CD4-positive, alpha-beta memory T cell (primary cell): Measurements from ENCODE around the gene TCF23. TPM values are rescaled to one million over a fixed set of nuclear protein-coding genes. Genes with fewer than 3 reads are reported as not detected.

Experiments
- polyA plus RNA-seq, 2 donors: library from polyadenylated mRNA; unstranded; fragments of 300-500 nt; fragmentation: Illumina TruSeq; gene quantifications; one replicate each; pipeline ENCODE4 v1.2.3, GENCODE V29; 2021
- total RNA-seq, 2 experiments: library from RNA; stranded (reverse); gene quantifications; one replicate each; pipeline ENCODE4 v1.2.3, GENCODE V29; 2021

TCF23 gene
- total and polyA plus RNA-seq, 4 experiments from 2014 or later = not detected

Other genes with a start within 250 kb of the TCF23 start
- gene MAPRE3, start 178.4 kb upstream of the TCF23 start, total RNA-seq = 1 to 10 TPM; 3.4 to 3.6 TPM
- gene MAPRE3, start 178.4 kb upstream of the TCF23 start, polyA plus RNA-seq = 1 to 10 TPM; 1.3 to 2.5 TPM
- gene TMEM214, start 116.0 kb upstream of the TCF23 start, total RNA-seq = 10 to 100 TPM; 97.3 to 99.8 TPM
- 10 to 100 TPM; 25.6 to 34.5 TPM for gene TMEM214, start 116.0 kb upstream of the TCF23 start, polyA plus RNA-seq
- gene AGBL5, start 97.3 kb upstream of the TCF23 start, total RNA-seq = 10 to 100 TPM; 12.2 to 14.9 TPM
- gene AGBL5, start 97.3 kb upstream of the TCF23 start, polyA plus RNA-seq = 1 to 10 TPM; 7.4 to 9.3 TPM
- 100 to 1,000 TPM; 269 to 296 TPM for gene OST4, start 77.3 kb upstream of the TCF23 start, total RNA-seq
- gene OST4, start 77.3 kb upstream of the TCF23 start, polyA plus RNA-seq = 100 to 1,000 TPM; 877 to 958 TPM
- gene EMILIN1, start 70.4 kb upstream of the TCF23 start, total RNA-seq = under 1 TPM; 0.33 to 0.81 TPM
- gene EMILIN1, start 70.4 kb upstream of the TCF23 start, polyA plus RNA-seq = under 1 TPM; 0.35 to 0.67 TPM
- 1 to 10 TPM; 6.0 to 8.6 TPM for gene KHK, start 62.2 kb upstream of the TCF23 start, total RNA-seq
- gene KHK, start 62.2 kb upstream of the TCF23 start, polyA plus RNA-seq = 1 to 10 TPM; 6.3 to 8.2 TPM
- gene CGREF1, start 29.9 kb upstream of the TCF23 start, total RNA-seq = under 1 TPM in 1 of 2 experiments, not detected in 1; 0.47 TPM
- under 1 TPM in 1 of 2 donors, not detected in 1; 0.36 TPM for gene CGREF1, start 29.9 kb upstream of the TCF23 start, polyA plus RNA-seq
- gene ABHD1, start 25.2 kb upstream of the TCF23 start, total RNA-seq = 1 to 10 TPM; 1.3 to 2.1 TPM
- 1 to 10 TPM in 1 of 2 donors, under 1 TPM in 1; 0.49 to 1.1 TPM for gene ABHD1, start 25.2 kb upstream of the TCF23 start, polyA plus RNA-seq
- gene PREB, start 14.4 kb upstream of the TCF23 start, total RNA-seq = 10 to 100 TPM; 64.5 to 65.3 TPM
- 10 to 100 TPM; 65.5 to 74.2 TPM for gene PREB, start 14.4 kb upstream of the TCF23 start, polyA plus RNA-seq
- not detected for gene PRR30, start 9.6 kb upstream of the TCF23 start, total RNA-seq
- gene PRR30, start 9.6 kb upstream of the TCF23 start, polyA plus RNA-seq = not detected
- 100 to 1,000 TPM; 103 to 109 TPM for gene ATRAID, start 63.0 kb downstream of the TCF23 start, total RNA-seq
- 100 to 1,000 TPM; 279 to 443 TPM for gene ATRAID, start 63.0 kb downstream of the TCF23 start, polyA plus RNA-seq
- gene SLC5A6, start 63.3 kb downstream of the TCF23 start, total RNA-seq = 10 to 100 TPM; 21.9 to 25.1 TPM
- gene SLC5A6, start 63.3 kb downstream of the TCF23 start, polyA plus RNA-seq = 10 to 100 TPM; 18.9 to 21.7 TPM
- 10 to 100 TPM; 47.6 to 49.3 TPM for gene CAD, start 68.4 kb downstream of the TCF23 start, total RNA-seq
- 10 to 100 TPM; 11.3 to 24.1 TPM for gene CAD, start 68.4 kb downstream of the TCF23 start, polyA plus RNA-seq
- gene SLC30A3, start 114.0 kb downstream of the TCF23 start, total RNA-seq = not detected
- not detected for gene SLC30A3, start 114.0 kb downstream of the TCF23 start, polyA plus RNA-seq
- gene DNAJC5G, start 126.4 kb downstream of the TCF23 start, total RNA-seq = not detected
- gene DNAJC5G, start 126.4 kb downstream of the TCF23 start, polyA plus RNA-seq = not detected
- gene TRIM54, start 133.4 kb downstream of the TCF23 start, total RNA-seq = under 1 TPM in 1 of 2 experiments, not detected in 1; 0.17 TPM
- not detected for gene TRIM54, start 133.4 kb downstream of the TCF23 start, polyA plus RNA-seq
- 1 to 10 TPM; 5.1 to 5.4 TPM for gene UCN, start 159.4 kb downstream of the TCF23 start, total RNA-seq
- gene UCN, start 159.4 kb downstream of the TCF23 start, polyA plus RNA-seq = under 1 TPM in 1 of 2 donors, not detected in 1; 0.84 TPM
- gene MPV17, start 174.1 kb downstream of the TCF23 start, total RNA-seq = 10 to 100 TPM; 89.3 to 93.3 TPM
- 100 to 1,000 TPM; 125 to 162 TPM for gene MPV17, start 174.1 kb downstream of the TCF23 start, polyA plus RNA-seq
- gene GTF3C2, start 207.8 kb downstream of the TCF23 start, total RNA-seq = 10 to 100 TPM; 82.9 to 90.8 TPM
- 10 to 100 TPM; 37.7 to 51.8 TPM for gene GTF3C2, start 207.8 kb downstream of the TCF23 start, polyA plus RNA-seq
- 10 to 100 TPM; 48.4 to 56.0 TPM for gene EIF2B4, start 221.3 kb downstream of the TCF23 start, total RNA-seq
- gene EIF2B4, start 221.3 kb downstream of the TCF23 start, polyA plus RNA-seq = 10 to 100 TPM; 33.4 to 35.1 TPM
- gene SNX17, start 221.6 kb downstream of the TCF23 start, total RNA-seq = 100 to 1,000 TPM; 122 to 130 TPM
- gene SNX17, start 221.6 kb downstream of the TCF23 start, polyA plus RNA-seq = 100 to 1,000 TPM; 178 to 304 TPM
- 10 to 100 TPM; 17.6 to 20.1 TPM for gene ZNF513, start 231.7 kb downstream of the TCF23 start, total RNA-seq
- gene ZNF513, start 231.7 kb downstream of the TCF23 start, polyA plus RNA-seq = 1 to 10 TPM; 3.7 to 6.3 TPM